Measurements from ENCODE around the gene CFDP1.

CFDP1 gene

GRCh38 chr16:75317532-75317931 lies 115.8 kb downstream of the CFDP1 start:
- no peak for DNase-seq

GRCh38 chr16:75317101-75317522 lies 116.2 kb downstream of the CFDP1 start:
- DNase-seq = no peak

GRCh38 chr16:75315539-75316306 lies 117.6 kb downstream of the CFDP1 start:
- no peak for DNase-seq

- DNase-seq = peak; percentile 52
These were observed 120.4 kb downstream of the CFDP1 start for GRCh38 chr16:75312875-75313274.

DNA sequence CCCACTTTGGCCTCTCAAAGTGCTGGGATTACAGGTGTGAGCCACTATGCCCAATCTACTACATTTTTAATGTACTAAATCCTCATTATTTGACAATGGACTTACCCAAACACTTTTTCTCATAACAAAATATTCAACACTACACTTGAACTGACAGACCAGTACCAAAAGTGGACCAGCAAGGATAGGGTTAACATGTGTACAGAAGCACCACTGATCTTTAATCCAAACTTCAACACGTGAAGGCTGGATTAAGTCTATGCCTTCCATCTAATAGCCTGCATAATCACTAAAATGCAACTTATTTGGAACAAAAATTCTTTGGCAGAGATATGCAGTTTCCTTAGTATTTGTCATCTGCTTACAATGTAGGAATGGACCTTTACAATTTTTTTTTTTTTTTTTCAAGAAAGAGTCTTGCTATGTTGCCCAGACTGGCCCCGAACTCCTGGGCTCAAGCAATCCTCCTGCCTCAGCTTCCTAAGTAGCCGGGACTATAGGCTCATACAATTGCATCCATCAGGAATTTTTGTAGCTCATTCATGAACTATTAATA lies 121.8 kb downstream of the CFDP1 start:
- DNase-seq = no peak

DNA sequence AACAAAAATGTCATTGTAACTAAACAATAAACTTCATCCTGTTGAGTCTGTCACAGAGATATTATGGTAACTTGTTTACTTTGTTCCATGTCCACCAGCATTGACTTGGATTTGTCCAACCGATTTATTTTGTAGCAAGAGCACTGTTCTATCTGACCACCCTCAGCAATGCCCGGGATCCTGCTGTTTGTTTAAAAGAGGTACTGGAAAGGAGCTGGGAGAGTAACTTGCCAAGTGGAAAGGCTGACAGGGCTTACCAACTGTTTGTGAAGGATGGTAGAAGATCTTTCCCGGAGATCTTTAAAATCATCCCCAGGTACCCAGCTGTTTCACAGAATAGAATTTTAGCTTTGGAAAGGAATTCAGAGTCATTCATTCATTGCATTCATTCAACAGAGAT lies 122.8 kb downstream of the CFDP1 start:
- DNase-seq = no peak

DNA sequence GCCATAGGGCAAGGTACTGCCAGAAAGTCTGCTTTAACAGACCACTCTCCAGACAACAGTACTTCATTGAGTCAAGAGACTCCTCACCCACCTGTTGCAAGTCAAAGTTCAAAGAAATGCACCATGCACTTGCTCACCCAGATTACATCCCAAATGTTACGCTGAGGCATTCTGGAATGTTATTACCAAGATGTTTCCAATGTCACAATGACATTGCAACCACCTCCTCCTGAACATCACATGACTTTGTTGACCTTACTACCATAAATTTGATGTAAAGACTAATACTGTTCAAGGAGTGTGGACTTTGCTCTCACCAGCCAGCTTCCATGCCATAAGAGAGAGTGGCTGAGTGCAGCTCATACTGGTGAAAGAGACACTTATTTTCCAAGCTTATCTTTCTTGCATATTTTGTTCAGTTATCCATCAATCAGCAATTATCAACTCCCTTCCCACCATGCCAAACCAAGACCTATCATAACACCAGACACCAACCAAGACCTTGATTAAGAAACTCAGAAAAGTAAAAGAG lies 123.3 kb downstream of the CFDP1 start:
- DNase-seq = no peak

GRCh38 chr16:75309156-75309555 lies 124.1 kb downstream of the CFDP1 start:
- no peak for DNase-seq

- DNase-seq = no peak
These were observed 125.3 kb downstream of the CFDP1 start for GRCh38 chr16:75308011-75308410.

DNA sequence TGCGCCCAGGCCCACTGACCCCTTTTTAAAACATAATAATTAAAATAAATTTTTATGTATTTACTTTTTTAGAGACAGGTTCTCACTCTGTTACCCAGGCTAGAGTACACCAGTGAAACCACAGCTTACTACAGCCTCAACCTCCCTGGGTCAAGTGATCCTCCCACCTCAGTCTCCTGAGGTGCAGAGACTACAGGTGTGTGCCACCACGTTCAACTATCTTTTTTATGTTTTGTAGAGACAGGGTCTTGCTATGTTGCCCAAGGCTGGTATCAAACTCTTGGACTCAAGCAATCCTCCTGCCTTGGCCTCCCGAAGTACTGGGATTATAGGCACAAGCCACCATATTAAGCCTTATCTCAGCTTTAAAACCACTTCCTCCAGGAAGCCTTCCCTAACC lies 125.8 kb downstream of the CFDP1 start:
- DNase-seq = no peak

- no peak for DNase-seq
These were observed 127.1 kb downstream of the CFDP1 start for GRCh38 chr16:75306099-75306762.

GRCh38 chr16:75305364-75306098 lies 127.8 kb downstream of the CFDP1 start:
- no peak for DNase-seq

- DNase-seq = peak; percentile 63
These were observed 128.6 kb downstream of the CFDP1 start for GRCh38 chr16:75304521-75305363.

- no peak for DNase-seq
These were observed 131.5 kb downstream of the CFDP1 start for GRCh38 chr16:75301804-75302203.

- no peak for DNase-seq
These were observed 135.0 kb downstream of the CFDP1 start for GRCh38 chr16:75298267-75298666.

DNA sequence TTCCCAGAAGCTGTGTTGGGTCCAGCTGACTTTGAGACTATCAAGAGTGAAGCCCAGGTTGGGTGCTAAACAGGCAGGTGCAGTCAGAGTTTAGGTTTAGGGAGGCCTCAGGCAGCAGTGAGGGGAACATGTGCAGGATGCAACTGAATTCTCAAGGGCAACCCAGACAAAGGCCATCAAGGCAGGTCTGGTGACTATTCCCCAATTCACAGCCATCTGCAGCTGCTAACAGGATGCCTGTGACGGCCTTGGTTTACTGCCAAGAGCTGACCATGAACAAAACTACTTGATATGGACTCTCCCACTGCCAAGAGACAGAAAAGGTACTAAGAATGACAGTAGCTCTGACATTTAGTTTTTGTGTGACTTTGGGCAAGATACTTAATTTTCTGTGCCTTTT lies 136.7 kb downstream of the CFDP1 start:
- DNase-seq = peak; percentile 26

GRCh38 chr16:75294773-75295459 lies 138.4 kb downstream of the CFDP1 start:
- no peak for DNase-seq

- no peak for DNase-seq
These were observed 139.5 kb downstream of the CFDP1 start for GRCh38 chr16:75293772-75294171.

GRCh38 chr16:75293173-75293572 lies 140.1 kb downstream of the CFDP1 start:
- no peak for DNase-seq

DNA sequence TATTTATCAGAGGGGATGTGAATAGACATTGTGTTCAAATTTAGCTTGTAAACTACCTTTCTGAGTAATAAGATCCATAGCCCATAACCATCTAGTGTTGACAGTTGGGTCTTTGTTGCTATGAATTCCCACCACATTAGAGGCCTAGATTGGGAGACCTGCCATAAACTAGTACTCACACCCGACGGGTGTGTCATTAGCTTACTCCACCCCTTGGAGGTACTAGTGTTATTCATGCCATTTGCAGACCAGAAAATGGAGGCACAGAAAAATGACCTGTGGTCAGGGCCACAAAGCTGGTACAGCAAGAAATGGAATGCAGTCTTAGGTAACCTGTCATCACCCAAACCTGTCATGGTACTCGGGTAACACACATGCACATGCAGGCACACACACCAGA lies 140.6 kb downstream of the CFDP1 start:
- DNase-seq = no peak

GRCh38 chr16:75289189-75289588 lies 144.1 kb downstream of the CFDP1 start:
- no peak for DNase-seq
